Measurements from ENCODE around the gene SLC11A1.

DNA sequence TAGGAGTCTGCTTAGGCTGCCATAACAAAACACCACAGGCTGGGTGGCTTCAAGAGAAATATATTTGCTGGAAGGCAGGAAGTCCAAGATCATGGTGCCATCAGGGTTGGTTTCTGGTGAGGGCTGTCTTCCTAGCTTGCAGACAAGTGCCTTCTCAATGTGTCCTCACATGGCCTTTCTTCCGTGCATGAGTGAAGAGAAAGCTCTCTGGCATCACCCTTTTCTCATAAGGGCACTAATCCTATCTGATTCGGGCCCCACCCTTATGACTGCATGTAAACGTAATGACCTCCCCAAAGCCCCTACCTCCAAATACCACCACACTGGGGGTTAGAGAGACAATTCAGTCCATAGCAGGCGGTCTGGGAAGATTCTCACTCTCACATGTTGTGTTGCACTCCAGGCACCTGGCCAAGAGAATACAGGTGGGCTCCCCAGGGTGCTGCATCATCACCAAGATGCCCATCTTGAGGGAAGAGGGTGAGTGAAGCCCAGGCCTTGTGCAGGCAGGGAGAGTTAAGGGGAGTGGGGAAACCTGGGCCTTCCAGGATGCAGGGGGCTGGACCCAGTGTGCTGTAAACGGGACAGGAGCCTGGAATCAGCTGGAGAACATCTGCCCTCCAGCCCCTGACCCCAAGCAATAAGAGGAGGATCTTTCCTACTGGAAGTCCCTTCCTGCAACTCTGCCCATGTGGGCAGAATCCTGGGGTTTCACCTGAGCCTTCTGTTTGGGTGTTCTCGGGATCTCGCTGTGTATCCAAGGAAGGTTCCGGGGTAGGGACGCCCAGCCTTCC, 15.3 kb upstream of the SLC11A1 start:
- no peak for TF ChIP-seq CTCF (IDR thresholded peaks at IDR 0.05; ENCODE audit: insufficient read depth, low read length)
- TF ChIP-seq POLR2AphosphoS5 (IDR thresholded peaks at IDR 0.05; ENCODE audit: low read depth): no peak
- TF ChIP-seq, protein P1, sequence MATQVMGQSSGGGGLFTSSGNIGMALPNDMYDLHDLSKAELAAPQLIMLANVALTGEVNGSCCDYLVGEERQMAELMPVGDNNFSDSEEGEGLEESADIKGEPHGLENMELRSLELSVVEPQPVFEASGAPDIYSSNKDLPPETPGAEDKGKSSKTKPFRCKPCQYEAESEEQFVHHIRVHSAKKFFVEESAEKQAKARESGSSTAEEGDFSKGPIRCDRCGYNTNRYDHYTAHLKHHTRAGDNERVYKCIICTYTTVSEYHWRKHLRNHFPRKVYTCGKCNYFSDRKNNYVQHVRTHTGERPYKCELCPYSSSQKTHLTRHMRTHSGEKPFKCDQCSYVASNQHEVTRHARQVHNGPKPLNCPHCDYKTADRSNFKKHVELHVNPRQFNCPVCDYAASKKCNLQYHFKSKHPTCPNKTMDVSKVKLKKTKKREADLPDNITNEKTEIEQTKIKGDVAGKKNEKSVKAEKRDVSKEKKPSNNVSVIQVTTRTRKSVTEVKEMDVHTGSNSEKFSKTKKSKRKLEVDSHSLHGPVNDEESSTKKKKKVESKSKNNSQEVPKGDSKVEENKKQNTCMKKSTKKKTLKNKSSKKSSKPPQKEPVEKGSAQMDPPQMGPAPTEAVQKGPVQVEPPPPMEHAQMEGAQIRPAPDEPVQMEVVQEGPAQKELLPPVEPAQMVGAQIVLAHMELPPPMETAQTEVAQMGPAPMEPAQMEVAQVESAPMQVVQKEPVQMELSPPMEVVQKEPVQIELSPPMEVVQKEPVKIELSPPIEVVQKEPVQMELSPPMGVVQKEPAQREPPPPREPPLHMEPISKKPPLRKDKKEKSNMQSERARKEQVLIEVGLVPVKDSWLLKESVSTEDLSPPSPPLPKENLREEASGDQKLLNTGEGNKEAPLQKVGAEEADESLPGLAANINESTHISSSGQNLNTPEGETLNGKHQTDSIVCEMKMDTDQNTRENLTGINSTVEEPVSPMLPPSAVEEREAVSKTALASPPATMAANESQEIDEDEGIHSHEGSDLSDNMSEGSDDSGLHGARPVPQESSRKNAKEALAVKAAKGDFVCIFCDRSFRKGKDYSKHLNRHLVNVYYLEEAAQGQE (IDR thresholded peaks at IDR 0.05; ENCODE audit: insufficient replicate concordance, low read depth): no peak
- no peak for TF ChIP-seq GABPA (IDR thresholded peaks at IDR 0.05; ENCODE audit: low read depth)
- TF ChIP-seq SPI1 (IDR thresholded peaks at IDR 0.05; ENCODE audit: borderline replicate concordance, low read depth): no peak
